ENCODE measurements around the gene TIMM29.

DNA sequence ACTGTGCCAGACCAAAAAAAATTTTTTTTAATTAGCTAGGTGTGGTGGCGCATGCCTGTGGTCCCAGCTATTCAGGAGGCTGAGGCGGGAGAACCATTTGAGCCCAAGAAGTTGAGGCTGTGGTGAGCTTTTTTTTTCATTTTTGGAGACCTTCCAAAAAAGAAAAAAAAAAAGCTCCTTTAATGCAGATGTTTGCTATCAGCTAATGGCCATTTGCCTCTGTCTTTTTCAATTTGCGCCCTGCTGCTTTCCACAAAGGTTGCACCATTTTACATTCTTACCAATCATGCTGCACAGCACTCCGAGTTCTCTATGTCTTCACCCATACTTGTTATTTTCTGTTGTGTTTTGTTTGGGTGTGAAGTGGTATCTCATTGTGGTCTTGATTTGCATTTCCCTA, 16.7 kb downstream of the TIMM29 start:
- TF ChIP-seq CTCF (IDR thresholded peaks at IDR 0.05) (no peak), POLR2A (IDR thresholded peaks at IDR 0.05) (no peak), EP300 (IDR thresholded peaks at IDR 0.05) (no peak), POLR2AphosphoS5 (IDR thresholded peaks at IDR 0.05) (no peak)

Data from suprapubic skin (tissue), 4 donors.